HG02973 (cell line): Measurements from ENCODE around the gene CCDC82.

ENCODE experiments used
- ATAC-seq: cut with Tn5 transposase; IDR thresholded peaks from one replicate; pipeline ENCODE4 v1.9.1; 2021; ENCODE audit warnings: moderate library complexity; ENCODE audit not compliant: unreplicated experiment

CCDC82 gene

DNA sequence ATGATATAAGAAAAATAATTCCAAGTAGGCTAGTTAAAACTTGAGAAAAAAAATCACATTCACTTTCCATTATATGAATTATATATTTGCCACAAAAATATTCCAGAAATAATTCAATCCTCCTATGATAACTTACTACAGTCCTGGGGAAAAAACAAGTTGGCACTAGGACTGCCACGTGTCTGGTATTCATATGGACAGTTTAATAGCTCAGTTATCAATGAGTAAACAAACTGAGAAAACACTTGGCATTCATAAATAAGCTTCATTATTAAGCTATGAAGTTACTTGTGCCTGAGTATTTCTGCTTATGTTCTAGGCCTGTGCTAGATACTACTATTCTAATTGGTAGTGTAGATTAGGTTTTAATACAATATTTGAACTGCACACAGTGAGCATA, 24.2 kb downstream of the CCDC82 start:
- ATAC-seq: no peak

DNA sequence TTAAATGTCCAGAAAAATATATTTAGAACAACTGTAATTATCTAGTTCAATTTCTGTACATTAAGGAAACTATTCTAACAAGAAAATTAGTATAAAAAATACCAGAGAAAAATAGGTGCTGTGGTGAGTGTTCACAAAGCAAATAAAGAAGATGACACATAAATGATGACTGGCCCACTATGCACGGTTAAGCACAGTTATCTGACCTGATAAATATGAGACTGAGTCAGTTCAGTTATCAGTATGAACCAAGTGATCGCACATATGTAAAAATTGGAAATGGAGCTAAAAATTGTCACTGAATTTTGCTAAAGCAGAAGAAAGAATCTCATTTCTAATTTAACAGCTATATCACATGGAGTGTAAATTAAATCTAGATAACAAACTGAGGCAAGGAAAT, 27.9 kb downstream of the CCDC82 start:
- no peak for ATAC-seq

DNA sequence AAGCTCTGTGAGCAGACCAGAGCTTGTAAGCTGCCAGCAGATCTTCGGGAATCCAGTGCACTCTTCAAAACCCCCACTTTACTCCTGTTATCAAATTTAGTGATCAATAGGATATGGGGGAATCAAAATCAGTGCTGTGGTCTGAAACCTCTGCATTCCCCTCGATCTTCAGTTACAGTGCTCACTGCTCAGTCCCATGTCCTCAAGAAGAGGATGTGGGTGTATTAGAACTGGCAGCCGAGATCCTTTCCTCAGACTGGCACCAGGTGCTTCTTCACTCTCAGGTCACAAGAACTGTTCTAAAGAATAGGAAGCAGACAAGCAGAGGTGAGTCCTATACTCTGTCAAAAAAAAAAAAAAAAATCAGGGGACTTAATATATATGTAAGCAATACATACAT, 31.4 kb downstream of the CCDC82 start:
- no peak for ATAC-seq

DNA sequence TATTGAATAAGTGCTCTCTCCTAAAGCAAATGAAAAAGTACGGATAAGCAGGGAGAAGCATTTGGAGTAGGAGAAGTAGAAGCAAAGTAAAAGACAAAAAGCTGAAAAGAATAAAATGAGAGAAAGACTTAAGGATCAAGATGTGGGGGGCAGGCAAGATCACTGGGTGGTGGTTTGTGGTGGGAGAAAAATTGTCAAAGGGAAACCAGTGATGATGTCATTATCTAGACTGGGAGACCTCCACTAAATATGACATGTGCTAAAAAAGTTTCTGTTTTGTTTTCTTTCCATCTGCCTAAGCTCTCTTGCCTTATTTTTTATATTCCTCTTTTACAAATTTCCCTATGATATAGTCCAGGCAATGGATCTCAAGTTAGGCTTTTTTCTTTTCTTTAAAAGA, 31.9 kb downstream of the CCDC82 start:
- ATAC-seq: no peak

DNA sequence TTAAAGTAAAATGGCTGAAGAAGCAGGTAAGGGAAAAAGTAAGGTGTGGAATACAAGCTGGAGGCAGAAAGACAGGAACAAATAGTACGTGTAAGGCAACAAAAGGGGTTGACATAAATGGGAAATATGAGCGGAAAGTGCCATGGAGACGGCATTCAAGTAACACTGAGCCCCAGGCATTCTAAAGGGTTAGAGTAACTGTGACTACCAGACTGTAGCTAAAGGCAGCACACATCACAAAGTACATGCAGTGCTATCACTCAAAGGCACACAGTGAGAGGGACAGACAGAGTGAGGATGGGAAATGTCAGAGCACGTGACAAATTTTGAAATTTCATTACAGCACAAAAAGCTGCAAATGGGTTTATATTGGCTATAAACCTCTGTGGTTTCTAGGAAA, 32.9 kb downstream of the CCDC82 start:
- ATAC-seq: no peak

DNA sequence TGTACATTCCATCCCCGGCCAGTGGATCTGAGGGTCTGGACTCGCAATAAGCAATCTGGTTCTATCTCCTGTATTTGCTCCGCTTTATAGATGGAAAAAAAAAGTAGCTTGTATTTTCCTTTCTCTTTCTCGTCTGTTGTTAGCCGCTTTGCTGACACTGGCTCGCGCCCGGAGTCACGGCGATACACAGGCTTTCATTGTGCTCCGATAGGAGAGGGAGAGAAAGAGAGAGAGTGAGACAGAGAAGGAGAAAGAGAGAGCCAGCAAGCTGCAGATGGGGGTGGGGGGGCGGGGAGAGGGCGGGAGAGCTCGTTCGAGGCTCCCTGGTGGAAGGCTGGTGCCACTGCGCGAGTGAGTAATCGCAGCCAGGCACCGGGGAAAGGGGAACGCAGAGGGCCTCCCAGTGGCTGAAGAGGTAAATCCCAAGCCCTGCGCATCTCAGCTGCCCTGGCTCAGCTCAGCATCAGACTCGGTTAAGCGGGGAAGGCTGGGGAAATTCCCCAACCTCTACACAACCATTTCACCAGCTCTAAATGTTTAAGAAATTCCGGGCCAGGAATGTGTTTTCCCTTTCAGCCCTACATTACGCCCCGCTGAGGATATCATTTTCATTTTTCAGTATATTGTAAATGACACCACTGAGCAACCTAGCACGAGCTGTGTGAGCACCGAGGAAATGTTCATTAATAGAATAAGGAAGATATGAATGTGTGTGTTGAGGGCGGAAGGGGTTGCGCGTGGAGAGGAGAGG, 46.6 kb downstream of the CCDC82 start, which contains the start of gene MAML2:
Gene MAML2 (minus strand): TSS at position 235 of the 751 bp plus-strand sequence. CDS start 1,300 bp downstream, outside the sequence.
- peak; percentile 80 for ATAC-seq

DNA sequence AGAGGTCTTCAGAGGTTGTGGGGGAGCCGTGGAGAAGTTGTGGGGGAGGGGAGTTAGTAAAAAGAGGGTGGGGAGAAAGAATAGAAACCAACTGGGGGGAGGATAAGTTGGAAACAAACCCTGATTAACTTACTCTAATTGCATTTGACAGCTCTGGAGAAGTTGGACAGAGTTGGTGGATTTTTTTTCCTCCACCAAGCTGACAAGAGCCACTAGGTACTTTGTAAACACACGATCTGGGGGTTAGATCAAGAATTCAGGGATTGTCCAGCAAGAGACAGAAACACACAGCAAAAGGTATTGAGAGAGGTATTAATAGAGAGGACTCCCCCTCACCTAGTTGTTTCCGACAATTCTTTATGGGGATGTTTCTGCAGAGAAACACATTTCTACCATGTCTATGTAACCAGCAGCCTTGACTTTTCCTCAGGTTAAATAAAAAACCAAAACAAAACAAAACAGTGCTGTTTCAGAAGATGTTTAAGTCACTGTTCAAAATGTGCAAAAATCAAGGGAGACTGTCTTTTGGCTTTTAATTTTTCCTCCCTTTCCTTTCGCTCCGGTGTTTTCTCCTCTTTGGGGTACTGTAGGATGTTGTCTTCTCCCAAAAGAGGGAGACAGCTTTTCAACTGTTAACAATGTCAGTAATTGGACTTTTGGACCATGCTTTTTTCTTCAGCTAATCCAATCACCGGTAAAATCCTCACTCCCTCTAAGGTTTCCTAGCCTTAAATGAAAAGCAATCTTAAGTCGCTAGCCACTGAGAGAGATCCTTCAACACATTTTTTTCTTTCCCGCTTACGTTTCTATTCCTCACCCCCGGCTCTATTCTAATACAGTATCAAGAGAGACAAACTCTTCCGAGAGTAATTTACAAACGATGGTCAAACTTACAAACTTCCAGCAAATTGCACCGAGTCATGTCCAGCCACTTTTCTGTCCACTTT, 47.4 kb downstream of the CCDC82 start:
- no peak for ATAC-seq

DNA sequence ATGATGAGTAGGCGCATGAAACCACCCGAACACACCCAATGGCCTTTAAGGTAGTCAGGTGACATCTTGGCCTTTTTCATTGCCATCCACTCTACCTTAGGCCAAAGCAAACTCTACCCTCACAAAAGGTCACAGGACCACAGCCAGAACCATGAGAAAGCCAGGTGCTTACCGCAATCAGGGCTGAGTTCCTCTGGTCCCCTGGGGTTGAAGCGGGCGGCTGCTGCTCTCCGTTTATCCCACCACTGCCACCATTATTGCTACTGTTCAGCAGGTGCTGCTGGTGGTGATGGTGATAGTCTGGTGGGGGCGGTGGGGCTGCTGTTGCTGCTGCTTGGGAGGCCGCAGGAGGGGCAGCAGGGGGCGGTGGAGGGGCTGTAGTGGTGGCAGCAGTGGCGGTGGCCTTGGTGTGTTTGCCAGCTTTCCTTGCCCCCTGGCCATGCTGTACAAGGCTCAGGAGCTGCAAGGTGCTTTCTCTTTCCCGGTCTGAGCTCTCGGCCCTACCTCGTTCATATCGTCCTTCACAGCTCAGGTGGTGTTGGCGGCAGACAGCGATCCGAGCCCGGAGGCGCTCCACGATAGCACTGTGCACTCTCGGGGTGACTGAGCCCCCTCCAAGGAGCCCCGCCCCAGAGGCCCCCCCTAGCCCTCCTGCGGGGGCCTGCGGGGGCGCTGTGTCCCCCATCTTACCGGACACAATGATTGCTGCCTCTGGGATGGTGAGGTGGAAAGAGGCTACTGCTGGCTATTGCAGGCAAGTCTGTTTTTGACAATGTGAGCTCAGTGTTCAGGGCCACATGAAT, 48.3 kb downstream of the CCDC82 start:
- peak; percentile 33 for ATAC-seq

DNA sequence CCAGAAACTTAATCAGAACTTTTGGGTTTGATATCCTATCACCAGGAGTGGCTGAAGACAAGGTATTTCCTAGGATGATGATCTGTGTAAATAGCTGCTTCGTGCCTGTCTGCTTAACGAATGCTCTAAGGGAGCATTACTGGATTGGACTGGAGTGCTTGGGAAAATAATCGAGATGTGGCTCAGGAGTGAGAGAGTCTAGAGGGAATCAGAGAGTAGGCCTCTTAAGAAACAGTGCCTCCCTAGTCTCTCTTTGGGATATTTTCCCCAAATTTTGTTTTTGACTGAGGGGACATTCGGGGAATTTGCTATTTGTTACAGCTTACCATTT, 49.2 kb downstream of the CCDC82 start:
- ATAC-seq: no peak

DNA sequence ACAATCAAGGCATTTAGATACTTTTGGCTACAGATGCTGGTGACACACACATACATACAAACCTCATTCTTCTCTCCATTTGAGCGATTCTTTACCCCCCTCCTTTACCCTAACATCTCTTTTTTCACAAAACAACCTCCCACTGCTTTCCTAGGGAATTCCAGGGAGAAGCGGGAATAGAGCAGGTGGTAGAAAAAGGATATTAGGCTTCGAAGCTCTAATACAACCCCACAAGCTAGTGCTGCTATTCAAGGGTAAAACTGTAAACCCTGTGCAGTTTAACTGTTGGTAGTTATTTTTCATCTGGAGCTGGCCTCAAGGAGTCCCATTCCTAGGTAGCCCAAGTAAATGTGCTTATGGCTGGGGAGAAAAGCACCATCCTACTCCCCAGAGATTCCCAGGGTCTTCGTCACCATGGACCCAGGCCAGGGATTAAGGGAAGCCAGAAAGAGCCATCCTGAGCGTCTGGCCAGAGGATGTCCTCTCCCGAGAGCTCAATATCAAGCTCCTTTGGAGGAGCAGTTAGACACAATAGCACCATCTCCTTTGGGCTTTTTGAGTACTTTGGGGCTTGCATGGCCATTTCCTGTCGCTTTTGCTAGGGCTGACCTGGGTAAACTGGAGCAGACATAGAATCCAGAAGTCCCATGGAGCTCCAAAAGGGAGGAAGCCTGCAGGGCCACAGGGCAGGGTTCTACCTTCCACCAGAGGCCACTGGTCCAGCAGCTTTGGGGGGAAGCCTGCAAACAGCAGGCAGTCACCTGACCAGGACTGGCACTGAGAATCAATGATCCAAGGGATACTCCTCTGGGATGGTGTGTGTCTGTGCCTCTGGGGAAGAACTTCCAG, 49.8 kb downstream of the CCDC82 start:
- ATAC-seq: no peak

DNA sequence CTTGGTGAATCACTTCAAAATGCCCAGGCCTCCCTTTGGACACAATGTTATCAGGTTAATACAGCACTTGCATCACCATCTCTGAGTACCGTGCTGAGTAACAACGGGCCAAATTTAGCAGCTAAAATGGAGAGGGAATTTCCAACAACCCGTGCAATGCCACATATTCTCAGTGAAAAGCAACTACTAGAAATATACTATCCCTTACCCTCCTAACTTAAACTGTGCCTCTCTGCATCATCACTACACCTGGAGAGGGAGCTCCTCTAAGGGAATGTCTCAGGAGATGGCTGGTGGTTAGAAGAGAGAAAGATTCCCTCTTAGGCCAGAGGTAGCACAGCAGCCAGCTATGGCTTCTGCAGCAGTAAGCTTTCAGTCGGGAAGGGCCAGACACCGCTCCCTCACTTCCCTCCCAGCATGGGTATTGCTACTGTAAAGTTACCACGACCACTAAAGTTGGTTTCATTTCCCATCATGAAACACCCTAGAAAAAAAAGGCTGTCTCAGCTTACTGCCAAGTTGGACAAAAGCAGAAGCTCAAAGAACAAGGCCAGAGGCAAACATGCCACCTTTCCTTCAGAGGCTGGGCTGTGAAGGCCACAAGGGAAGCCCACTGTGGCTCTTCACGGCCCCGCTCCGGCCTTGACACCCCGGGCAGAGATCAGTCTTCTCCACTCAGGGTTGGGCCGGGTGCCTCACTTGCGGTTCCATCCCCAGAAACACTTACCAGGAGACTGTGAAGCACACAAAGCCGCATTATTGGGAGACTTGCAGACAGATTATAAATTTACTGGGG, 50.6 kb downstream of the CCDC82 start:
- ATAC-seq: peak; percentile 36

DNA sequence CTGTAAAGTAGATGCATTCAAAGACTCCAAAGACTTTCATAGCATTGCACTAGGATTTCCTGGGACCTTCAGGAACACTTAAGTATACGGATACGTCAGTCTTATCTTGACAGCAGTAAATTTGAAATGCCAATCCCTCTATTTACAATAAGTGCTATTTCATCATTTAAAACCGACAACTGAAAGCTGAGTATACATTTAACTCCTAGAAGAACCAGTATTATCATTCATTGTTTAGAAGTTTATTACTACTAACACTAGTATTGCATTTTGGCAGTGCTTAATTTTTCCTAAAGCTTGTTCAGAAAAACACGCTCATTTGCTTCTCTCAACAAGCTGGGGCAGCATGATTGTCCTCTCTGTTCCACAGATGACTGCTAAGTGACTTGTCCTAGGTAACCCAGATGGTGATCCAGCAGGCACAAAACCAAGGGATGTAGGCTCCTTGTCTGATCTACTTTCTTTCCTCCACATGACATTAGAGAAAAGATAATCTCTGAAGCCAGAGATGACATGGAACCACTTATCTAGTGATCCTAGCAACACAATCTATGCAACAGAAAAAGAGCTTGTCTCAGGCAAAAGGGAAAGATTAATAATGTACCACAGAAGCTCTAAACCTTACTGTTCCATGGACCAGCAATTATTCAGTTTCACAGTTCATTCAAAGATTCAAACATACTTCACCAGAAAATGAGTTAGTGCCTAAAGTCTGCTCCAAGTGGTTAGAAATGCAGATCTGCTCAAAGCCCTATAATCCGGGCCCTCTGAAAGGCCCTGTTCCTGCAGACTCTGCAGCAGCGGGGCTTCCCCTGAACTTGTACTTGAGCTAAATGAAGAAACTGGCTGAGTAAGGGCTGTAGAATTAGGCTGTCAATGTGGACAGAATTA, 51.9 kb downstream of the CCDC82 start:
- ATAC-seq: peak; percentile 24

DNA sequence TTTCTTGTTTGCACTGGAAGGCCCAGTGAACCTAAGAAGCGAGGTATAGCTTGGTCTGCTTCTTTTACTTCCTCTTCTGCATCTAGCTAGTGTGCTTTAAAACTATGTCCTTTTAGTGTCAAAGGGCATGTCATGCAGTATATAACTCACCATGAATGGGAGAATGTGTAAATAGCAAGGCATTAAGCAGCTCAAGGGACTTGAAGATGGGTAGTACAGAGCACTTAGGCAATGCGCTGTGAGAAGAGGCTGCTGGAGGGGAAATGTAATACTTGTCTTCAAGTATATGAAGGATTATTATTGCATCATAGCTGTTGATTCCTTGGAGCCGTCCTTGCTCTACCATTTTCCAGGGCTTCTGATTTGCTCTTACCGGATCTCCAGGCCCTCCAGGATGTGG, 54.3 kb downstream of the CCDC82 start:
- no peak for ATAC-seq

DNA sequence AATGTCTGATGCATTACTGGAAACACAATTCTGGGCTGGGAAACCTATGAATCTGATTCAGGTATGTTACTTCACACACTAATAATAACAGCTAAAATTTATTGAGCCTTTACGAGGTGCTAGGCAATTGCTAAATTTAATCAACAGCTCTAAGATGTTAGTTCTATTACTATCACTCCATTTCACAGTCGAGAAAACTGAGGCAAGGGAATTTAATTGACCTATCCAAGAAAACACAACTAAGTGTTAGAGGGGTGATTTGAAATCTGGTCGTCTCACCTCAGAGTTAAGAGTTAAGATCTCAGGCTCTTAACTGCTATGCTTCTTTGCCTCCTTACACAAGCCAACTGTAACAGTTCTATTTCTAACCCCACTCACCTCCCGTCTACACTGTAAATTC, 55.5 kb downstream of the CCDC82 start:
- no peak for ATAC-seq

DNA sequence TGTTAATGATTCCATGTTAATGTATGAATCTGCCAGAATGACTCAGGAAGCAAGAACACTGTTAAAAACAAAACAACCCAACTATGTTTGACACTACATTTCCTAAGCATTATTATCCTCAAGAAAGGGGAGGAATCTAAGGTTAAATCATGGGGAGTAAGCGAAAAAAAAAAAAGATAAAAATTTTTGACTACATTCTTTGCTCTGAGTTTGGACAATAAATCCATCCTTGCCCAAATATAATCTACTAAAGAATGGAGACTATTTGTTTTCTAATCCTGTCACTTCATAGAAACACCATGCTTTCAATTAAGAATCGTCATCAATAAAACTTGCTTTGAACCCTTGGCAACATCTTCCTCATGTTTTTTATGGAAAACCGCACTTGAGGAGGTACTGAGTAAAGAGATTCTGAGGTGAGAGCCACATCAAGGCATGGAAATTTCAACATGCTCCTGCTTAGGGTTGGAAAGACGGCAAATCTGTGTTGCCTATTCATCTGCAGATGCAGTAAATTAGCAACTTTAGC, 56.5 kb downstream of the CCDC82 start:
- no peak for ATAC-seq

DNA sequence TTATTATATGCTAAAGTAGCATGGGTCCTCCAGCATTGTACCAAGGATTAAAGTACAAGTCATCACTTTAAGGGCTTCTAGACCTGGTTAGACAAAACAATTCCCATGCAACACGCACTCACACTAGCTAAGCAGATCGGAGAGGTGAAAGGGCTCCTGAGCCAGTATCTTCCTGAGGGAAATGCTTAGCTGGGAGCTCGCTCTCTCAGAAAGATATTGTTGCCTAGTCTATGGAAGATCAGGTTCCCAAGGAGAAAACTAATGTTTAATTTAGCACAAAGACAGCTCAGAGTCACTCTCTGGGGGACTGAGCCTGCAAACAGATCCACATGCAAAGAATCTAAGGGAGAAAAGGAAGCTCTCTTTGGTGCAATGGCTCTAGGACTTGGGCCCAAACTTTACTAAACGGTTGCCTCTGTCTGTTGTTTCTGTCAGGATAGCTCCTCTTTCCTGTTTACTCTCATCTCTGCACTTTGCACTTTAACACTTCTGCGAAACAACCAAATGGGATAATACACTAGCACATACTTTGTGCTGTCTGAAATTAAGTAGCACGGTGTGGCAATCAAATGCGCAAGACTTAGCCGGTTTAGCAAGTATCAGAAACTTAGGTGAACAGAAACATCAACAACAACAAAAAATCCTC, 57.5 kb downstream of the CCDC82 start:
- no peak for ATAC-seq

DNA sequence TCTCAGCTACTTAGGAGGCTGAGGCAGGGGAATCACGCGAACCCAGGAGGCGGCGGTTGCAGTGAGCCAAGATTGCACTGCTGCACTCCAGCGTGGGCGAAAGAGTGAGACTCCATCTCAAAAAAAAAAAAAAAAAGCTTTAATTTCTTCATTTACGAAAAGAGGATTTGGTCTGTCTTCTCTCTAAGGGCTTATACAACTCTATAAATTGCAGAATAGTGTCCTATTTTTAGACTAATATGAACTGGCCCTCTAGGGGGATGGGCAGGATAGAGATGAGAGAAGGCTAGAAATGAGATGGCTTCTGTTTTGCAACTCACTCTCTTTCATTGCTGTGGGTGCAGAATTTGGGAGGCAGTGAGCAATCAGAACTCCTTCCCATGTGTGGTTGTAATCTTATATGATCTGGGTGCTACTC, 58.0 kb downstream of the CCDC82 start:
- ATAC-seq: no peak

DNA sequence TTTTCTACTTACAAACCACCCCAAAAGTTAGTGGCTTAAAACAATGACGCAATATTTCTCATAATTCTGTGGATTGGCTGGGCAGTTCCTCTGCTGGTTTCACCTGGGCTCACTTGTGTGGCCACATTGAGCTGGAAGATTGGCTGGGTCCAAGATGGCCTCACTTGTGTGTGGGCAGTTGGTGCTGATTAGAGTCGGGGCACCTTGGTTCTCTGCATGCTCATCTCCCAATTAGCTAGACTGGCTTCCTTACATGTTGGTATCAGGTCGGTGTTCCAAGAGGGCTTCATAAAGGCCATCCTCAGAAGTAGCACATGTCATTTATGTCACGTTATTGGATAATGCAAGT, 59.2 kb downstream of the CCDC82 start:
- ATAC-seq: no peak
